Measurements from ENCODE around the gene ELL3. TPM values are rescaled to one million over a fixed set of nuclear protein-coding genes. Genes with fewer than 3 reads are reported as not detected.

Gene ELL3
- total and polyA plus RNA-seq, 10 of the 15 experiments (the other 5 are each of a cell fraction or from before 2014, with no cell fraction given), result 12.9 to 30.3 (median 20.2) TPM

- TF ChIP-seq CEBPZ (IDR thresholded peaks at IDR 0.05; ENCODE audit: low read depth, low read length) (no peak), CBX3 (IDR thresholded peaks at IDR 0.05; ENCODE audit: borderline replicate concordance, low read depth) (no peak), MEF2A (IDR thresholded peaks at IDR 0.05; ENCODE audit: insufficient read depth, low read depth, low read length) (peak; percentile 58), MAX (IDR thresholded peaks at IDR 0.05; ENCODE audit: low read depth, low read length) (no peak), RAD51 (IDR thresholded peaks at IDR 0.05) (peak; percentile 91), ATF3 (IDR thresholded peaks at IDR 0.05; ENCODE audit: borderline replicate concordance, extremely low read depth, low read depth, low read length) (no peak)
These were observed 32.4 kb upstream of the ELL3 start (continued) for GRCh38 chr15:43808960-43809678.

Measured in GM12878 (cell line).